GM12801 (cell line): ENCODE measurements around the gene RNU6-8.

Source experiments
- CTCF ChIP-seq: IDR thresholded peaks from one replicate; pipeline ENCODE4 v1.5.1; 2011; ENCODE audit warnings: control low read depth; ENCODE audit not compliant: insufficient read length; ENCODE audit errors: extremely low read depth

The RNU6-8 gene

GRCh38 chr14:32224737-32225377, 21.8 kb upstream of the RNU6-8 start:
- no peak for TF ChIP-seq CTCF

GRCh38 chr14:32217301-32217700, 14.2 kb upstream of the RNU6-8 start:
- TF ChIP-seq CTCF = no peak

- no peak for TF ChIP-seq CTCF
Observed at GRCh38 chr14:32212833-32213232, 9.8 kb upstream of the RNU6-8 start.

GRCh38 chr14:32211068-32211404, 8.0 kb upstream of the RNU6-8 start:
- no peak for TF ChIP-seq CTCF

- no peak for TF ChIP-seq CTCF
Observed at GRCh38 chr14:32209471-32209870, 6.4 kb upstream of the RNU6-8 start.

GRCh38 chr14:32208490-32208889, 5.4 kb upstream of the RNU6-8 start:
- no peak for TF ChIP-seq CTCF

- no peak for TF ChIP-seq CTCF
Observed at GRCh38 chr14:32206552-32206951, 3.5 kb upstream of the RNU6-8 start.
